22Rv1 (cell line): ENCODE data around the gene APPL1.

ENCODE experiments used
- H3K27ac ChIP-seq: fragments of 450-650 bp; 2 replicates; pipeline ENCODE4 v1.5.1; 2017
- ZFX ChIP-seq: fragments of 450-650 bp; IDR thresholded peaks from 2 replicates; pipeline ENCODE4 v1.6.1; 2017; ENCODE audit warnings: antibody characterized with exemption, borderline replicate concordance
- TF ChIP-seq, protein P1 (sequence below): fragments of 450-650 bp; IDR thresholded peaks from 2 replicates; pipeline ENCODE4 v1.5.1; 2017; ENCODE audit warnings: mild to moderate bottlenecking

Gene APPL1

DNA sequence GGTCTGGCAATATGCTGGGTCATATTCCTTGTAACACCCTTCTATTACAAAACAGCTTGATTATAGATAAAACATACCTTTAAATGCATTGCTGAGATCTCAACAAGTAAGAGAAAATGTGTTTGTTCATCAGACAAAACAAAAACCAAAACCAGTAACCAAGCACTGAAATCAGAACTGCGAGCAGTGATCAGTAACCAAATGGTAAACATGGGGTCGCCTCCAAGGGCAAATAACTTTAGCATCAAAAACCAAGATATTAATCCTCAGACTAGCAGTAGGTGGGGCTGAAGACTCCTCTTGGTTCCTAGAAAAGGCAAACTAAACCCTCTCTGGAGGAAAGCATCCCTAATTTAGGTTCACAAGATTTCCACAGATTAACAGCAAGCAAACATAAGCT, 21.1 kb upstream of the APPL1 start:
- no peak overlapping the region for H3K27ac ChIP-seq
- TF ChIP-seq ZFX, result no peak

DNA sequence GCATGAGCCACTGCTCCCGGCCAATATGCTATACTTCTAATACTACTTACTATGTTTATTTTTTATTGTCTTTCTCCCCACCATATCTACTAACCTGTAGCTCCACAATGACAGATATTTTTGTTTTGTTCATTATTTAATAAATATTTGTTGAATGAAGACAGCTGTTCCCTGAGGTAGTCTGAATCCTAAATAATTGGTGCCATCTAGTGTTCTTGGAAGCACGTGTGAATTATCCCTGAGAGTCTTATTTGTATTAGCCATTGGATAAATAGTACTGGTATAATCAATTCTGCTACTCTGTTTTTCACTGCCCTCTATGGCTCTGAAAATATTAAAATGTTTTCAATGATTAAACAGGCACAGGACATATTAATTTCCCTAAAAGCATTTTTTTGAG, 5.6 kb upstream of the APPL1 start:
- H3K27ac ChIP-seq, result no peak overlapping the region
- TF ChIP-seq, protein P1, sequence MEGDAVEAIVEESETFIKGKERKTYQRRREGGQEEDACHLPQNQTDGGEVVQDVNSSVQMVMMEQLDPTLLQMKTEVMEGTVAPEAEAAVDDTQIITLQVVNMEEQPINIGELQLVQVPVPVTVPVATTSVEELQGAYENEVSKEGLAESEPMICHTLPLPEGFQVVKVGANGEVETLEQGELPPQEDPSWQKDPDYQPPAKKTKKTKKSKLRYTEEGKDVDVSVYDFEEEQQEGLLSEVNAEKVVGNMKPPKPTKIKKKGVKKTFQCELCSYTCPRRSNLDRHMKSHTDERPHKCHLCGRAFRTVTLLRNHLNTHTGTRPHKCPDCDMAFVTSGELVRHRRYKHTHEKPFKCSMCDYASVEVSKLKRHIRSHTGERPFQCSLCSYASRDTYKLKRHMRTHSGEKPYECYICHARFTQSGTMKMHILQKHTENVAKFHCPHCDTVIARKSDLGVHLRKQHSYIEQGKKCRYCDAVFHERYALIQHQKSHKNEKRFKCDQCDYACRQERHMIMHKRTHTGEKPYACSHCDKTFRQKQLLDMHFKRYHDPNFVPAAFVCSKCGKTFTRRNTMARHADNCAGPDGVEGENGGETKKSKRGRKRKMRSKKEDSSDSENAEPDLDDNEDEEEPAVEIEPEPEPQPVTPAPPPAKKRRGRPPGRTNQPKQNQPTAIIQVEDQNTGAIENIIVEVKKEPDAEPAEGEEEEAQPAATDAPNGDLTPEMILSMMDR, result peak; percentile 62
- no peak for TF ChIP-seq ZFX

DNA sequence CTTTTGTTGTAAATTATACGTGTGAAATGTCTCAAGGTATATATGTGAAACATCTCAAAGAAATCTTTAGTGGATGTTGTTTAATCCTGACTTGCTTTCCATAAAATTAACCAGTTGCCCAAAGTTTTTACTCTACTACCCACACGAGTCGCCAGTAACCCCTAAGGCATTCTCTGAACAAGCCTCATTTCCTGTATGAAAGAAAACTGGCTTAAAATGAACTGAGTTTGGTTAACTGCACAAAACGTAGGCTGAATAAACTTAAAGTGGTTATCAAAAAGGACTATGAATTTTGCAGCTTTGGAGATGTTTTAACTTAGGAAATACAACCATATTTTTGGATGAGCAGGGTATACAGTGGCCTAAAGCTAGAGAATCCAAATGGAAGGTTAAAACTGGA, 2.7 kb upstream of the APPL1 start:
- TF ChIP-seq, protein P1, result no peak
- TF ChIP-seq ZFX, result no peak
- no peak overlapping the region for H3K27ac ChIP-seq

DNA sequence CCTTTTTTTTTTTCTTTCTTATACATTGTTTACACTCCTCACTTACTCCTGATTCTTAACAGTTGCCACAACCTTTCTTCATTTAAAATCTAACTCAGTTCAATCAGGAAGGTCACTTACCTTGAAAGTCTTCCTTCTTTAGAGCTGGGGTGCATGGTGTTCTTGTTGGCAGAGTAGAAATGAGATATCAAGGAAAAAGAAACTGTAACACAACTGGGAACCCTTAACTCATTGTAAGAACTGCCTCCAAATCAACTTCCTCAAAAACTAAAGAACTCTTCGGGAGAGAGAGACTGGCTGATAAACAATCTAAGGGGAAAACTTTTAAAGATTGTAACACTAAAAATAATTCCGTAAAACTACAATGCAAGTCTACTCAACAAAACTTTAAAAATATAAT, 1.4 kb upstream of the APPL1 start:
- TF ChIP-seq ZFX, result no peak
- TF ChIP-seq, protein P1, result no peak
- H3K27ac ChIP-seq, result peak overlapping the region; percentile 88

DNA sequence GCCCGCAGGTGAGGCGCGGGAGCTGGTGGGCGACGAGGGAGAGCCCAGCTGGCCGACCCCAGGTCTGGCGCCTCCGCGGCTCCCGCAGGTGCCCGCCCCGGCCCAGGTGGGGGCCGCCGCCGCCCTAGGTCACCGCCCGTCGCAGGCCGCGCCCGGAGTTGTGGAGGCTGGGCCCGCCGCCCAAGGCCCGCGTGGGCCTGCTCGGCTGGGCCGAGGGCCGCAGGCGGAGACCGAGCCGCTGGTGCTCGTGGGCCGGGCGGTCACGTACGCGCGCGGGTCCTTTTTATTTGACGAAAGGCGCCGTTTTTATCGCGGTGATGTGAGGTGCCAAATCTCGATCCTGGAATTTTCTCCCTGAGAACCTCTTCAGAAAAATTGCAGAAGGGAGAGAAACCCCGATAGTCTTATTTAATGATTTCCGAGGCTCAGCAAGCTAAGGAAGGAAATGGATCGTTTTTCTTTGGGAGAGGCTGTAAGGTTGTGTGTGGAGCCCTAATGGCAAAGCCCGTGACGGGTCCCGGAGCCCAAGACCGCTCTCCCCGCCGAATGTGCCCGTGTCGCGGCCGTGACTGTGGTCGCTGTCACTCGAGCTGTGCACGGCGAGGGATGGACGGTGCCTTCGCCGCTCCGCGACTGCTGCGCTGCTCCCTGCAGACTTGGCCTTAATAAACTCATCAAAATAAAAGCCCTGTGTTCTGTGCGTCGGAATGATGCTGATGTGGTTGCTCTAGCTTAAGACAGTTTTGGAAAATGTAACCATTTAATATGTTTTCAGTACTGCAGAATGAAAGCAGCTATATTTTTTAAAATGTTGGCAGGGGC, 612 bp downstream of the APPL1 start:
- H3K27ac ChIP-seq, result peak overlapping the region; percentile 88
- 0 out of 2 replicates have a peak, but pooled peaks have one; percentile 27 for TF ChIP-seq ZFX
- TF ChIP-seq, protein P1, result no peak

DNA sequence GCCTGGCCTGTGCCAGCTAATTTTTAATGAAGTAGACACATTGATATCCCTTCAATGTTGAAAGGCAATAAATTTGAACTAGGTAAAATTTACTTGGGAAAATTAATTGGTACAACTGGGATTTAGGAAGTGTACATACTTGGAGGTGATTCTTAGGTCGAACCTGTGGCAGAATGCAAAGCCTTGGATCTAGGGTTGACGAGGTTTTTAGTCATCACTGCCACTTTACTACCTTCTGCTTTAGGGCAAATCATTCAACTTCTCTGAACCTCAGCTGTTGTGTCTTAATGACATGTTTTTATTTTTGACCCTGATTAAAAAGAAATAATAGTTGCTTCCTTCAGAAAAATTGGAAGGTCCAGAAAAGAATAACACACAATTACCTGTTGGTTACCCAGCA, 2.5 kb downstream of the APPL1 start:
- H3K27ac ChIP-seq, result no peak overlapping the region
- TF ChIP-seq ZFX, result no peak
- TF ChIP-seq, protein P1, result no peak

DNA sequence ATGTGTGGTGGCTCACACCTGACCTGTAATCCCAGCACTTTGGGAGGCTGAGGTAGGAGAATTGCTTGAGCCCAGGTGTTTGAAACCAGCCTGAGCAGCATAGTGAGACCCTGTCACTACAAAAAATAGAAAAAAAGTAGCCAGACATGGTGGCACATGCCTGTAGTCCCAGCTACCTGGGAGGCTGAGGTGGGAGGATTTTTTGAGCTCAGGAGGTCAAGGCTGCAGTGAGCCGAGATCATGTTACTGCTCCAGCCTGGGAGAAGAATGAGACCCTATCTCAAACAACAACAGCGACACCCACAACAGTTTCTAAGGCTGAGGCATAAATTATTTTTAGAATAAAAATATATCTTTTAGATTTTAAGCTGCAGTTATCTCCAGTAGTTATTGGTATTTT, 6.3 kb downstream of the APPL1 start:
- TF ChIP-seq ZFX, result no peak
- TF ChIP-seq, protein P1, result no peak
- no peak overlapping the region for H3K27ac ChIP-seq
